NCI-H460 (cell line): ENCODE data around the gene FNDC1. TPM values are rescaled to one million over a fixed set of nuclear protein-coding genes. Genes with fewer than 3 reads are reported as not detected.
"Not testable (repeated sequence)": the region's sequence is repeated elsewhere in the genome, so short reads cannot be mapped to it uniquely, and the experiment has no call there.

Experiments used
- DNase-seq: peaks from one replicate; pipeline ENCODE4 v3.0.0-alpha.2; 2016; ENCODE audit warnings: low read depth; ENCODE audit errors: extremely low read depth
- polyA plus RNA-seq: library from polyadenylated mRNA; depleted of rRNA; stranded (reverse); fragments of >200 nt; gene quantifications from 2 replicates; pipeline ENCODE4 v1.2.3, GENCODE V29; 2014; cell fraction: nucleus; rRNA removed
- total RNA-seq: library from RNA; depleted of rRNA; stranded (reverse); fragments of >200 nt; shearing (Covaris generic); gene quantifications from 2 replicates; pipeline ENCODE4 v1.2.3, GENCODE V29; 2014; rRNA removed

FNDC1 gene
- not detected in 2 replicates for total RNA-seq
- polyA plus RNA-seq: not detected in 2 replicates

DNA sequence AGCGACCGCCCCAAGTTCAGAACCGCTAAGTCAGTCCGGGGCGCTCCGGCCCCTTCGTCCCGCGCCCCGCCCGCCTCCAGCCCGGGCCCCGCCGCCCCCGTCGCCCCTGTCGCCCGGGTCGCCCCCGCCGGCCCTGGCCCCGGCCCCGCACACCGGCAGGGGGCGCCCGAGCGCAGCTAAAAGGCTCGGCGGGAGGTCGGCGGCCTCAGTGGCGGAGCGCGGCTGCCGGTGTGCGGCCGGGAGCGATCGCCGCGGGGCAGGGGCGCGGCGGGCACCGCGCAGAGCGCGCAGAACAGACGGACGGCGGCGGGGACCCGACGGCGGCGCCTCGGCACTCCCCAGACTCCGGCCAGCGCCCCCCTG, at the start of gene FNDC1:
FNDC1 (plus strand) TSS at position 208 of the 363 bp plus-strand sequence. CDS start 197 bp downstream, outside the sequence.
- DNase-seq: peak; percentile 6

DNA sequence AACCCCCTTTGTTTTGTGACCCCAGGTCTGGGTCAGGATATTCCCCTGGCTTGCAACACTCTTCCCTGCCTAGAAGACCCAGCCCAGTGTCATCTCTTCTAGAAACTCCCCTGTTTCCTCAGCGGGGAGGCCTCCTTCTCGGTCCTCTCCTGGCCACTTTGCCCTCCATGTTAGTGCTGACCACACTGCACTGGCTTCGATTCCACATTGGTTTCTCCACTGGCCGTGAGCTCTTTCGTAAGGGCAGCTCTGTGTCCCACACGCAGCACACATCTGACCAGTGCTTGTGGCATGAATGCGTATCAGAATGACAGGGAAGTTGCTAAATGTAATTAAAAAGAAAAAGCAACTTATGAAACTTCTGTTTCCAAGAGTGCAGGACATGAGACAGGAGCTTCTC, 49.4 kb upstream of the FNDC1 start:
- DNase-seq: no peak

DNA sequence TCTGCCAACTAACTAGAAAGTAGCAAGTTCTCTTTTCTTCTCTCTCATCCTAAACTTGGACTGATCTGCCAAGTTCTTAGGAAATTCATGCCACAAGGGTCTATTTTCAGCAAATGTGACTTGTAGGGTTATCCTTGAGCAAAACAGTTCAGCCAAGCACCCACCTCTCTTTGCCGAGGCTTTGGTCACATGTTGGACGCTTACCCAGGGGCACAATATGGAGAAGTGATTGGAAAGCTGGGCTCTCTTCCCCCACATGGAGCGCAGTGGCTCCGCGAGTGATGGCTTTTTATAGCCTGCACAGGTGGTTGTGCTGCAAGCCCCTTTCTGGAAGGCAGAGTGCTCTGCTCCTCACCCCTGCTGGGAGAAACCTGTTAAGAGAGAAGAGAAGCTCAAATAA, 47.7 kb upstream of the FNDC1 start:
- DNase-seq: no peak

DNA sequence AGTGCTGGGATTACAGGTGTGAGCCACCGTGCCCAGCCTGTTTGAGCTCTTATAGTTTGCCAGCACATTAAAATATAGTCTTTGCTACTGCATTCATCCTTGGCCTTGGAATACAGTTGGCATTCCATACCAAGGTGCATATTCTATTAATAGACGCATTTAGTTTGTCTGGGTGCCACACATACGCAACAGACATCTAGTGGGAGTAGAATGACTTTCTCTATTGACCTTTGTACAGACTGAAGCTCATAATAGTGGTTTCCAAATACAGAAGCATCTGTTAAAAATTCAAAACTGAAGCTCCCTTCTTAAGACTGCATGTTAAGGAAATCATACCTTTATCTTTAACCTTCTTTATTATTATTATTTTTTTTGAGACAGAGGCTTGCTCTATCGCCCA, 46.7 kb upstream of the FNDC1 start:
- DNase-seq: no peak

DNA sequence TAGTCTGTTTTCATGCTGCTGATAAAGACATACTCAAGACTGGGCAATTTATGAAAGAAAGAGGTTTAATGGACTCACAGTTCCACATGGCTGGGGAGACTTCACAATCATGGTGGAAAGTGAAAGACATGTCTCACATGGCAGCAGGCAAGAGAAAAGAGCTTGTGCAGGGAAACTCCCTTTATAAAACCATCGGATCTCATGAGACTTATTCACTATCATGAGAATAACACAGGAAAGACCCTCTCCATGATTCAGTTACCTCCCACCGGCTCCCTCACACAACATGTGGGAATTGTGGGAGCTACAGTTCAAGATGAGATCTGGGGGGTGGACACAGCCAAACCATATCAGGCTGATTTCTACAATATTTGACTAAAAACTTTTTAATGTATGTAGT, 45.4 kb upstream of the FNDC1 start:
- not testable (repeated sequence) for DNase-seq

DNA sequence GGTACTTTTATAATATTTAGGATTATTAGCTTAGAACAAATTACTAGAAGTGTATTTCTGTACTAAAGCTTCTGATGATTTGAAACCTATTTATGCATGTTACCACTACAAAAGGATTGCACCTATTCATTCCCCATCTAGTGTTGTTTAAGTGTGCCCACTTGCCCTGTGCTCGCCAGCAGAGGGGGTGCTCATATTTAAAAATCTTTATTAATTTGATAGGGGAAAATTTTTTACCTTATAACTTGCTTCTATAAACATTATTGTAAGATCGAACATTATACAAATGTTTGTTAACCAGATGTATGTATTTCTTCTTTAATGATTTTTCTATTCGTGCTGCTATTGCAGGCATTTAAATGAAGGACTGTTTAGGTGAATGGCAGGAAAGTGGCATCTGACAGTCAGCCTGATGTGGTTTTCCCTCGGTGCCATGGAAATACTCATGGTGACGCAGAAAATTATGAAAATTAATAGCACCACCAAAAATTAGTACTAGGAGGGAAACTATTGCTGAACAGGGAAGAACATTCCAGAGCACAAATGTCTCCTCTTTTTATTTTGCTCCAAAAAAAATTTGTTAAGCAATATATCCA, 44.1 kb upstream of the FNDC1 start:
- DNase-seq: no peak

DNA sequence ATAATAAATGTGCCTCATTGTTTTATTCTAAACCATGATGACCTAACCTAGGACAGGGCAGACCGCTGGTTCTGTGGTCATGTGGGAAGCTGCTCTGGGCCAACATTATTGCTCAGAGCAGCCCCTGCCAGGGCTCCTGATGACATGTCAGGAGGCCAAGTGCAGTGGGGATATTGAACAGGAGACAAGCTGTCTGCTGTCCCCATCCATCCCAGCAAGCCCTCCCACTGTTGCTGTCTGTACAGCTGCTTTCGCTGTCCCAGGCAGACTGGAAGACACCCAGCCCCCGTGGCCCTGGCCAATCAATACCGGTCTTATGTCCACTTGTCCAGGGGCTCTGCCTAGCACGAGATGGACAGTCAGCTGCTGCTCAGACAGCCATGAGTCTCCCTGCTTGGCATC, 43.2 kb upstream of the FNDC1 start:
- no peak for DNase-seq

DNA sequence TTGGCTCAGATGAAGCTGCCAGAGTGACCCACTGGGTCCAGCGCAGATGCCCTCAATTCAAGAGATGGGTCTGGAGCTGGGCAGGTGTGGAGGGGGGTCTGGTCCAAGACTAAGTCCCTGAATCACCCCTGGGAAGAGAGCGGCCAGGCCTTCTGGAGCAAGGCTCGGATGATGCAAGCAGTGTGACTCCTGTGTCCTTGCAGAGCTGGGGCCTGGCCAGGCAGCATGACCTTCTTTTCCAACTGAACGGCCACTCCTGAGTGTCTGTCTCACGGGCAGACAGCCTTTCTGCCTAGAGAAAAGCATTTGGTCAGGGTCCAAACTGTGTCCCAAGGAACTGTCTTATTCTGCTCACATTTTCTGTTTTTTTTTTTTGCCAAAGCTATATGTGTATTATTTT, 42.6 kb upstream of the FNDC1 start:
- no peak for DNase-seq

DNA sequence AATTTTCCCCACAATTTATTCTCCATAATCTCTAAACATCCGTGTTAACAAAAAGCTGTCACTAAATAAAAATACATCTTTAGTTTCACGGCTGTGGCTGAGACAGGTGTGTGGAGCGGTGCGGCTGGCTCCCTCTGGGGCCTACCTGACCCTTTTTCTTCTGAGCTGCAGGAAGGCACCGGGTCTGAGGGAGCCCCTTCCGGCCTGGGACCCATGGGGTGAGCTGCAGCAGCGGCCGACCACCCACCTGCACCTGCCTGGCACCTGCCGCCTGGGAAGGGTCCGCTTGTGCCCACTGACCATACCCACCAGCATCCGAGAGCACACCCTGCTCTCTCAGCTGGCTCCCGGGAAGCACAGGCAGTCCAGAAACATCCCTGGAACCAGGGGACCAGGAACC, 41.5 kb upstream of the FNDC1 start:
- DNase-seq: no peak

DNA sequence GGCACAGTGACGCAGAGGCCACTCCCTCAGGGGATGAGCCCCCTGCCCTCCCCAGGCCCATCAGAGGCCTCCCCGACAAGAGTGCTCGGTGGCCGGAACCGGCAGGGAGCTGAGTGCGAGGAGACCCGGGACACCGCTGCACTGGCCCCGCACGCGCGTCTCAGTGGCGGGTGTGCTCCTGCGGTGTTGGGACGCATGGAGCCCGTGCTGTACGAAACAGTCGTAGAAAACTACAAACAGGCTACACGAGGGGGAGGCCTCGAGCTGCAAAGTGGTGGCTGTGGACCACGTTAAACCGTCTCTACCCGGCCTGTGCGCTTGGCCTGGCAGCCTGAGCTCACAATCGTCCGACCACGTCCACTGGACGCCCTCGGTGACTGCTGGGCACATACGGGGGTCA, 40.2 kb upstream of the FNDC1 start:
- no peak for DNase-seq

DNA sequence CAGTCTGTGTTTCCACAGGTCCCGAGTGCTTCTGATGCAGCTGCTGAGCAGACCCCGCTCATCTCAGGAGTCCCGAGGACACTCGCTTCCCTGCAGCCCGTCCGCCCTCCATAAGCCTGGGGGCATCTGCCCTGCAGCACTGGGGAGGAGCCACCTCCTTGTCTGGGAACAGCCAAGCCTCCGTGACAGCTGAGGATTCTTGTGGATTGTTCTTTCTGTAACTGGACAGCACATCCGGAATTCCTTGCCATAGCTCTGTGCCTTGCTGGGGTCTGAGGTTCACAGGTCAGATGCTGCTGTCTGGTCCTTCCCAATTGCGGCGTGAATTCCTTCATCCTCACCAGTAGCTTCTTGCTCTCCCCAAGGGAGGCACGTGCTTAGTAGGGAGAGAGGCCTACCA, 38.4 kb upstream of the FNDC1 start:
- DNase-seq: no peak

DNA sequence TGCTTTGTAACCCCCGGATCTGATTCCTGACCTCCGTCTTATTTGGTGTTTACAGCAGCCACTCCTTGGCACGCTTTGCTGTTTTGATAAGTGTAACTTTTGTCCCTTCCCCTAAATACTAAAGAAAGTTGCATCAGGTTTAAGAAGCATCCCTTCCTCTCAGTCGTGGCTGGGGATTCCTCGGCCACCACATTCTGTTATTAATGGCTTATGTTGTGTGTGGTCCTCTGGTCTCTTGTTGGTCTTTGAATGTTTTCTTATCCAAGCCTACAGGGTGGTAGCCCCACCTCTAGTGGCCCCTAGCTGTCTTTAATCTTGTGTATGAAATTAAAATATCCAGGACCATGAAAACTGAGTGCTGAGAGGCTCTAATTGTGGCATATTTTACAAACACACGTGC, 37.5 kb upstream of the FNDC1 start:
- no peak for DNase-seq

DNA sequence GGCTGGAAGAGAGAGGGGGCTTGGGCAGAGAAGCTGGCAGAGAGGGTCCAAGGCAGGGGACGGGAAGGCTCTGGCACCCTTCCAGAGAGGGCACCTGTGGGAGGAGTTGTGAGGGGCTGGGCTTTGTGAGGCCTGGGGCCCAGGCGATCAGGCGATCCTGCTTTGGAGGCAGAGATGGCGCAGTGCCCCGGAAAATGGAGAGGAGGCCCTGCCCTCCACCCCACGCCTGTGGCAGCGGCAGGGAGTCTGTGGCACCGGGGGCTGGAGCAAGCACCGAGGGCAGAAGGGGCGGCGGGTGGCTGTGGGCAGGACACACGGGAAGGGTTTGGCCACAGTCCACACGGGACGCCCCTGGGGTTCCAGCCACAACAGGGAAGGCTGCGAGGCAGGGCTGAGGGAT, 36.5 kb upstream of the FNDC1 start:
- DNase-seq: no peak

DNA sequence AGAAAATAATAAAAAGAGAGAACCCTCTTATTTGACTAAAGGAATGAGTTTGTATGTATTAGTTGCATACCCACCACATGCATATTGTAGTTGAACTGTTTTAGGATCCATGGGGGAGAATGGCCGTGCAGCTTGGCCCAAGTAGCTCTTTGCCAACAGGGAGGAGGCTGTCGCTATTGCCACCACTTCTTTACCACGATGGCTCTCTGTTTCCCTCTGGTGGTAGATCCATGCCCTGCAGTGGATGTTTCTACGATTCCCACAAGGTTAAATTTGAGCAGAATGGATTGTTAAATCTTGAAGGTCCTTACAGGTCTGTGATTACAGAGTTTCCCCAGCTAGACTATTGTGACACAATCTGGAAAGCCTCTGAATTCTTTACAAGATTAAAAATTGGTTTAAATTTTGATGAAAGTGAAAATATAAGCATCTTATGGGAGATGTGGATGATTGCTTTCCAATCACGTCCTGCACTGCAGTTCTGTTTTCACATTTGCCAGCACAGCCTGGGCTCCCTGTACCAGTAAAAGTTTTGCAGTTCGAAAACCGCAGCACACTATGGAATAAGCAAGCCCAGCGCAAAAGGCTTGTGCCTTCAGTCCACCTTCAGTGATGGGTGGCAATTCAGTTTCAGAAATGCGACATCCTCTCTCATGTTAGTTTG, 34.4 kb upstream of the FNDC1 start:
- DNase-seq: peak; percentile 50

DNA sequence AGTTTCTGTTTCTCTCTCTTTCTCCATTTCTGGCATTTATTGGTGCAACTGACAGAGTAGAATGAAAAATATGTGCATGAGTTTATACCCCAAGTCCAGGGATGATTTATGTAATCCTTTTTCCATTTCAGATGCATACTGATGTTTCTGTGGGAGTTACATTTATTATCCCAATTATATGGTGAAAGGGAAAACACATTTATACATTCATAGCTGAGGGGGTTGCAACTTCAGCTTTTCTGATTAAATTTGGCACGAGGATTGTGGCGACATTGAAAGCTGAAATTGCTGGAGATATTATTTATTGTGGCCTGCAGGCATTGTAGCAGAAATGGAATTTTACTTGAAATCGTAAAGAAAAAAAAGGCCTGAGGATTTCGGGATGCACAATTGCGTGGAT, 31.5 kb upstream of the FNDC1 start:
- no peak for DNase-seq

DNA sequence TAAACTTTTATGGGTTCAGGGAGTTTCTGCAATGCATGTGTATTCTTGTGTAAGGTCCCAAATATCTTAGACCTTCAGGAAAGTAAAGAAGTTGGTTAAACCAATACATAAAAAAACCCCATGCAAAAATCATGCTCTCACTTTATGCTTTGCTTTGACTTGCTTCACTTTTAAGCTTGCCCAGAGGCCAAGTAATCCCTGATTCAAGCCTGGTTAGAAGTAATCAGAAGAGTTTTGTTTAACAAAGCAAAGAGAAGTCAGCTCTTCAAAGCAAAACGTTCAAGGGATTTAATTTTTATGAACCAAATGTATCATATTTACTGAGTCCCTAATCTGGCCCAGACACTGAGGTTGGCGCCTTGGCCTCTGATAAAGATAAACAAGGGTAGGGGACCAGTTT, 26.7 kb upstream of the FNDC1 start:
- DNase-seq: no peak

DNA sequence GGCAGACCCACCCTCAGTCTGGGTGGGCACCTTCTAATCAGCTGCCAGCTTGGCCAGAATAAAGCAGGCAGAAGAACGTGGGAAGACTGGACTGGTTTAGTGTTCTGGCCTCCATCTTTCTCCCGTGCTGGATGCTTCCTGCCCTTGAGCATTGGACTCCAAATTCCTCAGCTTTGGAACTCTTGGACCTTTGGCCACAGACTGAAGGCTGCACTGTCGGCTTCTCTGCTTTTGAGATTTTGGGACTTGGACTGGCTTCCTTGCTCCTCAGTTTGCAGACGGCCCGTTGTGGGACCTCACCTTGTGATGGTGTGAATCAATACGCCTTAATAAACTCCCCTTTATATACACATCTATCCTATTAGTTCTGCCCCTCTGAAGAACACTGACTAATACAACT, 20.6 kb upstream of the FNDC1 start:
- no peak for DNase-seq

DNA sequence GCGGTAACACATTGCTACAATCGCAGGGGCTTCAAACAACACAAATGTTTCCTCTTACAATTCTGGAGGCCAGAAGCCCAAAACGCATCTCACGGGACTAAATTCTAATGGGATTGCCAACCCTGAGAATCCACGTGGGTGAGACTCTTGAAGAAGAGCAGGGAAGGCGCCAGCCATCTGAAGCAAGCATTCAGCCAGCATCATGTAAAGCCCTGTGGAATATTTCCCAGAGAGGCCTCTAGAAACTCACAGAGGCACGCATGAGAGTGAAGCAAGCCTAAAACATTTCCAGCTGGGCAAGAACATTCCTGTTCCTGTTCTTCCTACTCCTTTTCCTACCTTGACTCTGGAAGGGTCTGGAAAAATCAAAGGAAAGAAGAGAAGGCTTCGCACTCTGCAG, 19.6 kb upstream of the FNDC1 start:
- DNase-seq: no peak

DNA sequence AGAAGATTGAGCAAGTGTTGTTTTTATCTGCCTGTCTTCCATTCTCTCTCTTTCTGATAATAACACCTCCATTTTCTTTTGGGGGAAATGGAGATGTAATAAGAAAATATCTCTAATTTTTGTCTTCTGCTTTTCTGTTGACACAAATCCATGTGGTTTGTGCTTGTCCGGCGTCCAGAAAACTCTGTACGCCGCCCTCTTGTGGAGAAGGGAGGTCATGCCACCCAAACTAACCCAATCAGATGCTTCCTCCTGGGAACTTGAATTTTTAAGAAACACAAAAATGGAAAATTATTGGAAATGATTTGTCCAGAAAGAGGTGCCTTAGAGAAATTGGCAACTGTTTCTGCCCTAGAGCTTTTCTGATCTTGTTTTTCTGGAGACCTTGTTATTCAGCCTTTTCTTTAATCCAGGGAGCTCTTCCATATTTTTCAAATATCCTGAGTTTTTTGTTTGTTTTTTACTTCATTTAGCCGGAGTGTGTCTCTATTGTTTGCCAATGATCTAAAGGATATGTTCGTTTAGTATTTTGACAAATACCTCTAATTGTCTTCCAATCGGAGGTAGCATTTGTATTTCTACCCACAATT, 17.8 kb upstream of the FNDC1 start:
- DNase-seq: peak; percentile 22

DNA sequence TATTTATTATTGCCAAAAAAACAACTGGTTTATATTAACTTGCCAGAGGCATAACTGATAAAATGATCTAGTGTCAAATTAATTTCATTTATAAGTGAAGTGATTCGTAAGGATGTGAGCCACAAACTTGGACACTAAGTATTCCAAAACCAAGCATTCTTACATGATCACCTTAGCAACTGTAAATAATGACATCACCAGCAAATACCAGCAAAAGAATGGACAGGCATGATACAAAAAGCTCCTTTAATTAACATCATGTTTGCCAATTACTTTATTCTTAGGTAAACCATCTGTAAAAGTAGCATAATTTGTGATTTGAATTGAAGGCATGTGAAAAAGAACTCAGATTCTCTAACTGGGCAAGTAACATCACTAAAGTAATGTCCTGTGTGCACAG, 17.2 kb upstream of the FNDC1 start:
- DNase-seq: no peak

DNA sequence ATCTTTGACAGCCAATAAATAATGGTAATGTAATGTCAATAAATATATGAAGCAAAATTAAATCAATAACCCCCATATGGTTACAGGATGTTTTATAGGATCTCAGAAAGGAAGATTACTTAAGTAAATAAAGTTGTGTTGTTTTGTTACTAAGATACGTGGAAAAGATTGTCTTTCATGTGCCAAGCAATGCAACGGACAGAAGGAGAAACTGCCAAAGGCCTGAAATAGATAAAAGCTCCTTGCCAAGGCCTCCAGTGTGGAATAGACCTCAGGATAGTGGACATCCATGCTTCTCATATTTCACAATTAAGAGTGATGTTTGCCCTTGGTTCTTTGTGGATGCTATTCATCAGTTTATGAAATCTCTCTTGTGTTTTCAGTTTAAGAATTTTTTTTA, 16.4 kb upstream of the FNDC1 start:
- no peak for DNase-seq

DNA sequence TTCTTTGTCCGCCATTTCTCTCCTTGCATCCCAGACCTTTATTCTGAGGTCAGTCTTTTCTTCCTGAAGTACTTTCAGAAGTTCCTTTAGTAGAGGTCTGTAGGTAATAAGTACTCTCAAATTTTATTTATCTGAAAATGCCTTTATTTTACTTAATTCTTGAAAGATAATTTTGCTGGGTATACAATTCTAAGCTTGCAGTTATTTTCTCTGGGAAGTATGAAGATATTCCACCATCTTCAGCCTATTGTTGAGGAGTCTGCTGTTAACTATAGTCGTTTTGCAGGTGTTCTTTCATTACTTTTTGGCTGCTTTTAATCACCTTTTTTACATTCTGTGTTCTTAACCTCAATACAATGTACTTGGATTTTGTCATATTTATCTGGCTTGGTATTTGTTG, 13.5 kb upstream of the FNDC1 start:
- no peak for DNase-seq
